Fibroblast of lung (primary cell): Measurements from ENCODE around the gene UNC13C. TPM values are rescaled to one million over a fixed set of nuclear protein-coding genes. Genes with fewer than 3 reads are reported as not detected.

Experiments
- DNase-seq, 2 donors: peaks; one replicate each; pipeline versions ENCODE4 v3.0.0 to v3.0.0-alpha.2; 2010; ENCODE audit warnings: low read depth in 2 of 2
- H2AFZ ChIP-seq: 2 replicates; pipeline ENCODE4 v1.5.1; 2012; ENCODE audit warnings: low read length, control low read depth, inconsistent platforms
- H3K27ac ChIP-seq: 2 replicates; pipeline ENCODE4 v1.5.1; 2011; ENCODE audit warnings: low read length, control low read depth; ENCODE audit not compliant: insufficient read depth
- H3K27me3 ChIP-seq: 2 replicates; pipeline ENCODE4 v1.5.1; 2011; ENCODE audit warnings: mild to moderate bottlenecking, low read length; ENCODE audit not compliant: control insufficient read depth, insufficient read depth
- H3K36me3 ChIP-seq: 2 replicates; pipeline ENCODE4 v1.5.1; 2011; ENCODE audit warnings: low read length; ENCODE audit not compliant: control insufficient read depth, insufficient read depth
- H3K4me1 ChIP-seq: 2 replicates; pipeline ENCODE4 v1.5.1; 2011; ENCODE audit warnings: low read length; ENCODE audit not compliant: control insufficient read depth, insufficient read depth; ENCODE audit errors: extremely low read depth
- H3K4me2 ChIP-seq: 2 replicates; pipeline ENCODE4 v1.5.1; 2011; ENCODE audit warnings: low read length, control low read depth; ENCODE audit not compliant: insufficient read depth; ENCODE audit errors: extremely low read depth
- H3K4me3 ChIP-seq, 4 experiments: fragments of 200-600 bp in 1 of 4; sonication (generic) in 1 of 4; replicated peaks in 1 of 4; 2 replicates each; pipeline ENCODE4 v1.5.1; 2011 to 2016; ENCODE audit warnings: low read length in 4 of 4, low read depth in 3 of 4, mild to moderate bottlenecking in 3 of 4, control low read depth in 2 of 4, inconsistent platforms in 1 of 4, mixed read lengths in 1 of 4; ENCODE audit not compliant: insufficient read depth in 1 of 4; ENCODE audit errors: control extremely low read depth in 1 of 4
- H3K79me2 ChIP-seq: 2 replicates; pipeline ENCODE4 v1.5.1; 2012; ENCODE audit warnings: mild to moderate bottlenecking, low read length, inconsistent platforms; ENCODE audit not compliant: control insufficient read depth, insufficient read depth
- H3K9ac ChIP-seq: 2 replicates; pipeline ENCODE4 v1.5.1; 2011; ENCODE audit warnings: mild to moderate bottlenecking, low read length, control low read depth; ENCODE audit not compliant: insufficient read depth
- H3K9me3 ChIP-seq: 2 replicates; pipeline ENCODE4 v1.5.1; 2012; ENCODE audit warnings: low read depth, low read length; ENCODE audit not compliant: control insufficient read depth, insufficient read depth
- H4K20me1 ChIP-seq: 2 replicates; pipeline ENCODE4 v1.5.1; 2011; ENCODE audit warnings: low read length; ENCODE audit not compliant: control insufficient read depth, insufficient read depth; ENCODE audit errors: extremely low read depth
- CTCF ChIP-seq, 2 donors: IDR thresholded peaks in 1 of 2; conservative IDR thresholded peaks in 1 of 2; 1 replicate in 1 of 2; 2 replicates in 1 of 2; pipeline ENCODE4 v1.5.1; 2011 to 2012; ENCODE audit warnings: low read length in 2 of 2, control low read depth in 1 of 2, inconsistent platforms in 1 of 2, low read depth in 1 of 2, mild to moderate bottlenecking in 1 of 2
- EZH2 ChIP-seq: IDR thresholded peaks from 2 replicates; pipeline ENCODE4 v1.5.1; 2012; ENCODE audit warnings: low read length, control low read depth, mild to moderate bottlenecking; ENCODE audit errors: missing control alignments
- polyA plus RNA-seq, 2 donors: library from polyadenylated mRNA; depleted of rRNA in 1 of 2; stranded (reverse) in 1 of 2; unstranded in 1 of 2; fragments of >200 nt; gene quantifications; 2 replicates each; pipeline ENCODE4 v1.2.1, GENCODE V29; 2011 to 2012; ENCODE audit warnings: missing spikeins in 1 of 2
- total RNA-seq: library from RNA; depleted of rRNA; stranded (reverse); fragments of >200 nt; gene quantifications from 2 replicates; pipeline ENCODE4 v1.2.1, GENCODE V29; 2014

Gene UNC13C
- total and polyA plus RNA-seq, 2 donors (not counting 1 experiment from before 2014, with no cell fraction given), result not detected

GRCh38 chr15:54305138-54305537, 326.9 kb downstream of the UNC13C start:
- H3K9ac ChIP-seq, result no peak overlapping the region
- H4K20me1 ChIP-seq, result peaks cover 2% of the 10 kb centered on the region
- H2AFZ ChIP-seq, result no peak overlapping the region
- no peaks in the 10 kb centered on the region for H3K9me3 ChIP-seq
- no peak overlapping the region for H3K4me3 ChIP-seq
- no peaks in the 10 kb centered on the region for H3K4me1 ChIP-seq
- TF ChIP-seq CTCF (conservative IDR thresholded peaks at IDR 0.05 in 1 of 2, IDR thresholded peaks at IDR 0.05 in 1 of 2; ENCODE audit: low read depth in 1 of 2, low read length in 2 of 2) (no peak), EZH2 (no peak)
- H3K79me2 ChIP-seq, result no peaks in the 10 kb centered on the region
- H3K27me3 ChIP-seq, result no peaks in the 10 kb centered on the region
- H3K27ac ChIP-seq, result no peak overlapping the region
- H3K36me3 ChIP-seq, result no peaks in the 10 kb centered on the region
- DNase-seq, result no peak
- no peak overlapping the region for H3K4me2 ChIP-seq

GRCh38 chr15:54307252-54307902, 329.1 kb downstream of the UNC13C start:
- Histone ChIP-seq H3K79me2 (no peaks in the 10 kb centered on the region), H3K9ac (no peak overlapping the region), H3K27me3 (no peaks in the 10 kb centered on the region), H4K20me1 (peaks cover 2% of the 10 kb centered on the region), H3K4me3 (no peak overlapping the region), H3K27ac (no peak overlapping the region), H3K9me3 (no peaks in the 10 kb centered on the region), H2AFZ (no peak overlapping the region), H3K4me2 (no peak overlapping the region), H3K4me1 (no peaks in the 10 kb centered on the region), H3K36me3 (no peaks in the 10 kb centered on the region)
- TF ChIP-seq CTCF (conservative IDR thresholded peaks at IDR 0.05 in 1 of 2, IDR thresholded peaks at IDR 0.05 in 1 of 2; ENCODE audit: low read depth in 1 of 2, low read length in 2 of 2) (no peak), EZH2 (no peak)
- no peak for DNase-seq

GRCh38 chr15:54307926-54308325, 329.7 kb downstream of the UNC13C start:
- Histone ChIP-seq H3K27me3 (no peaks in the 10 kb centered on the region), H3K27ac (no peak overlapping the region), H3K4me3 (no peak overlapping the region), H3K36me3 (no peaks in the 10 kb centered on the region), H3K9me3 (no peaks in the 10 kb centered on the region), H4K20me1 (peaks cover under 1% of the 10 kb centered on the region), H3K4me2 (no peak overlapping the region), H2AFZ (no peak overlapping the region), H3K79me2 (no peaks in the 10 kb centered on the region), H3K4me1 (no peaks in the 10 kb centered on the region), H3K9ac (no peak overlapping the region)
- no peak for DNase-seq
- TF ChIP-seq EZH2 (no peak), CTCF (conservative IDR thresholded peaks at IDR 0.05 in 1 of 2, IDR thresholded peaks at IDR 0.05 in 1 of 2; ENCODE audit: low read depth in 1 of 2, low read length in 2 of 2) (no peak)
